Activated T-helper 1 cell treated with anti-CD3 and anti-CD28 coated beads, Interleukin-2, amount 50 U/mL, for 16 hours (primary cell): ENCODE measurements around the gene PLSCR3.

Experiments
- DNase-seq, 2 donors: peaks; one replicate each; pipeline ENCODE4 v3.0.0-alpha.2; 2020; ENCODE audit warnings: low read depth in 1 of 2, low spot score in 1 of 2

PLSCR3 gene

GRCh38 chr17:7394452-7395191 lies at the start of gene PLSCR3:
Gene PLSCR3, minus strand, starts transcription at chr17:7394525. Its CDS starts 415 bp downstream, at chr17:7394110.
- peak; percentile 57 to 72 for DNase-seq

- no peak for DNase-seq
Measured at GRCh38 chr17:7443499-7444485, 49.5 kb upstream of the PLSCR3 start.

GRCh38 chr17:7442142-7442541 lies 47.8 kb upstream of the PLSCR3 start:
- DNase-seq: no peak

DNA sequence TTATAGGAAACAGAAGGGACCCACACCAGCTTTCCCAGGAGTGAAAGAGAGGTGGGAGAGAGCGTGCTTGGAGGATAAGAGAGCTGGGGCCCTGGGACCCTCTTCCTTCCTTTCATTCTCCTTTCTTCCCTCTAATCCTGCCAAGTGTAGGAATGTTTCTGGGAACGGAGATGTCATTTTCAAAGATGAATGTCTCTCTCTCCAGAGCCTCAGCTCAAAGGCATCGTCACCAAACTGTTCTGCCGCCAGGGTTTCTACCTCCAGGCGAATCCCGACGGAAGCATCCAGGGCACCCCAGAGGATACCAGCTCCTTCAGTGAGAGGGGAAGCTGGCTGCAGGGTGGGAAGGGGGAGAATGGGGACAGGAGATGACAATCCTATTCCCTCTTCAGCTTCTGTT lies 46.9 kb upstream of the PLSCR3 start:
- DNase-seq: no peak

- DNase-seq: no peak
Measured at GRCh38 chr17:7440834-7441195, 46.5 kb upstream of the PLSCR3 start.

DNA sequence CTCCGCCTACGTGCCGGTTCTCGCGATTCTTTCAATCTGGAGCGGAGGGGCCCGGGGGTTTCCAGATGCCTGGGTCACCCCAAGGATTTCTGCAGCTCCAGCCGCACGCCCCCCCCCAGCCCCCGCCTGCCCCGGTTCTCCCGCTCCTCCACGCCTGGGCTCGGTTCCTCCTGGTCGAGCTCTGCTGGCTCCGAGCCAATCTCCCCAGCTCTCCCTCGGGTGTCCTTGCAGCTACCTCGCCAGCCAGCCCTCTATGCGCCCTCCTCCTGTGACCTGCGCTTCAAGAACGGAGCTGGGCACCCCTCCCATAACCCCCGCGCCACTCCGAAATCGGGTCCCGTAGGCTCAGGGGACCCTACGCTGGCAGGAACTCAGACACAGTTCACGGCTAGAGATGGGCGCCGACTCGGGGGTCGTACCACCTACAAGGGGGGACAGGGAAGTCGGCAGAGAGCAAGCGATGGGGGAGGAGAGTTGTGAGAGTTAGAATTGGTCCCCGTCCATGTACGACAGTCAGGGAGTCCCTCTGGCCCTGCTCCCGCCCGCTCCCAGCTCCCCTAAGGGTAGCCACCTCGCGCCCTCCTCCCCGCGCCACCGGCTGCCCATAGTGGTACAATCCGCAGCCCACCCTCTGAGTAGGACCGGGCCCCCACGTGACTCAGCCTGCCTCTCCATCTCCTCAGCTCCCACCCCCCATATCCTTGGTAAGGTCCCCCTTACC lies 45.9 kb upstream of the PLSCR3 start:
- DNase-seq: no peak

- no peak for DNase-seq
Measured at GRCh38 chr17:7439462-7440112, 45.3 kb upstream of the PLSCR3 start, which contains the start of gene FGF11. Gene FGF11, plus strand, starts transcription at chr17:7439512. Its CDS starts 109 bp downstream, at chr17:7439621.

DNA sequence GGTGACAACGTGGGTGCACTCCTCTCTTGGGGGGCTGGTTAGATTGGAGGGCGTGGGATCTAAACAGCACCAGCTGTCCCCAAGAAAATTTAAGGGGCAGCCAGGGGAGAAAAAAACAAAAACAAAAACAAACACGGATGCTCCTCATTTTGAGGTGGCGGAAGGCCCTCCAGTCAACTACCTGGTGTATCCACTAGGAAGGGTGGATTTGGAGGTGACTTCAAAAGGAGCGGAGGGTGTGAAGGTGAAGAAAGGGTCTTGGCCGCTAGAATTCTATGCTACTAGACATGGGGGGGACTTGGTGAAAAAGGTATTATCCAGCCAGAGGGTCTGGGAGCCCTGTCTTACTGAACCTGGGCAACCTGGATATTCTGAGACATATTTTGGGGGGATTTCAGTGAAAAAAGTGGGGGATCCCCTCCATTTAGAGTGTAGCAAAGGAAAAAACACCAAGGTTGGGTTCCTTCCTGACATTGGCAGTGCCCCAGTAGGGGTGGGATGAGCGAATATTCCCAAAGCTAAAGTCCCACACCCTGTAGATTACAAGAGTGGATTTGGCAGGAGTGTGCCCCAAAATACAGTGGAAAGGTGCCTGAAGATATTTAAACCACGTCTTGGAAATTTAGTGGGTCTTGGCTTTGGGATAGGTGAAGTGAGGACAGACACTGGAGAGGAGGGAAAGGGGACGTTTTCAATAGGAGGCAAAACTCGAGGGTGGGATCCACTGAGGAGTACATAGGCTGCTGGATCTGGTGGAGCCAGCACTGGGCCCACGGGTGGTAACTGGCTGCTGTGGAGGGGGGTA lies 44.5 kb upstream of the PLSCR3 start:
- DNase-seq: no peak

GRCh38 chr17:7437950-7438614 lies 43.8 kb upstream of the PLSCR3 start:
- DNase-seq: no peak

- no peak for DNase-seq
Measured at GRCh38 chr17:7437369-7437863, 43.1 kb upstream of the PLSCR3 start.

GRCh38 chr17:7436556-7437368 lies 42.4 kb upstream of the PLSCR3 start:
- peak; percentile 50 to 71 for DNase-seq

DNA sequence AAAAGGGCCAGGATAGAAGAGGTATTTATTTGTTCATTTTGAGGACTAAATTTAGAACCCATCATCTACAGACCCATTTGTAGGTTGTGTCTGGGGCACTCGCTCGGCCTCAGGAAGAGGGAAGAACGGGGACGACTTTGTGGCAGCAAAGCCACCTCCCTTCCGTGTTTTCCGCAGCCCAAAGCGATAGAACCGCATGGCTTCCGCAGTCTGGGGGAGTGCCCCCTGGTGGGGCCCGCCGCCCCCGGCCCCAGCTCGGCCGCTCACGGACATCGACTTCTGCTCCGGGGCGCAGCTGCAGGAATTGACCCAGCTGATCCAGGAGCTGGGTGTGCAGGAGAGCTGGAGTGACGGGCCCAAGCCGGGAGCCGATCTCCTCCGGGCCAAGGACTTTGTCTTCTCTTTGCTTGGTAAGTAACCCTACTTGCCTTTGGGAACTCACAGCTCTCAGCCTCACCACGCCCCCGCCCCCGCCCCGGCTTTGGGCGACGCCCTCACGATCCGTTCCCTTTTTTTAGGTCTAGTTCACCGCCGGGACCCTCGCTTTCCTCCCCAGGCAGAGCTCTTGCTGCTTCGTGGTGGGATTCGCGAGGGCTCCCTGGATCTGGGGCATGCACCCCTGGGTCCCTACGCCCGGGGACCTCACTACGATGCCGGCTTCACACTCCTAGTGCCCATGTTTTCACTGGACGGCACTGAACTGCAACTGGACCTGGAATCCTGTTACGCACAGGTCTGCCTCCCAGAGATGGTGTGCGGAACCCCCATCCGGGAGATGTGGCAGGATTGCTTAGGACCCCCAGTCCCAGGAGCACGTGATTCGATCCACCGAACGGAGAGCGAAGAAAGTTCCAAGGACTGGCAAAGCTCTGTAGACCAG lies 41.6 kb upstream of the PLSCR3 start:
- DNase-seq: peak; percentile 32 to 45

- no peak for DNase-seq
Measured at GRCh38 chr17:7432296-7432695, 38.0 kb upstream of the PLSCR3 start.

GRCh38 chr17:7431231-7431630 lies 36.9 kb upstream of the PLSCR3 start:
- no peak for DNase-seq

- DNase-seq: no peak
Measured at GRCh38 chr17:7429722-7430121, 35.4 kb upstream of the PLSCR3 start.

- no peak for DNase-seq
Measured at GRCh38 chr17:7428557-7428956, 34.2 kb upstream of the PLSCR3 start, which contains the start of gene SPEM3. Gene SPEM3, plus strand, starts transcription at chr17:7428857. Its CDS starts 46 bp downstream, at chr17:7428903.

- no peak for DNase-seq
Measured at GRCh38 chr17:7427549-7427948, 33.2 kb upstream of the PLSCR3 start.
